Fibroblast of the conjunctiva (primary cell): ENCODE results near the gene ELMO1.

ENCODE experiments used
- DNase-seq: peaks from one replicate; pipeline ENCODE4 v3.0.0-alpha.2; 2010; ENCODE audit warnings: low read depth

Gene ELMO1

DNA sequence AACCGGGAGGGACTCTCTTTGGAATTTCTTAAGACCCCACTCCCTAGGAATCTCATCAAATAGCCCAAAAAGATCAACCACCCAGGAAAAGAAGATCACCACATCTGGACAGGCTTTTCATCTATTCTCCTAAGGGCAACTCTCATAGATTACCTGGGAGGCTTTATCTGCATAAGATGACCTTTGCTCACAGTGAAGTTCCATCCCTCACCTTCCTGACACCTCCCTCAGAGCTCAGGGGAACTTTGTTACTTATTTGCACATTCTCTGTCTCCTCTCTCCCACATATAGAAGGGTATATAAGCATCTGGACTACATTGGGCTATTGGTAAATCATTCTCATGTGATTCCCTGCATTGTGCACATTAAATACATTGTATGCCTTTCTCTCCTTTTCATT is 80.1 kb downstream of the ELMO1 start:
- DNase-seq, result no peak

DNA sequence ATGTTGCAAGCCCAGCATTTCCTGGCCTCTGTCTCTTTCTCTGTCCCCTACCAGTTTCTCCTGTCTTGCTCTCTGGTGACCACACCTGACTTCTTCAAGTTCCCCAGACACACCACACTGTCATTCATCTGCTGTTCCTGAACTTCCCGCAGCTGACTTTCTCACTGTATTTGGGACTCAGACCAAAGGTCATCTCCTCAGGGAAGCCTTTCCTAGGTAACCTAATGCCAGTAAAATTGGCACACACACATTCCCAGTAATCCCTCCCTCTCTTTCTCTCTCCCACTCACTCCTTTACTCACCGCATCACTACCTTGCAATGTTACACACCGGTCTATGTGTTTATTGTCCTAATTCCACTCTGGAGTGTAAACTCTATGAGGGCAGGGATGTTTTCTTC is 81.7 kb downstream of the ELMO1 start:
- DNase-seq, result no peak

DNA sequence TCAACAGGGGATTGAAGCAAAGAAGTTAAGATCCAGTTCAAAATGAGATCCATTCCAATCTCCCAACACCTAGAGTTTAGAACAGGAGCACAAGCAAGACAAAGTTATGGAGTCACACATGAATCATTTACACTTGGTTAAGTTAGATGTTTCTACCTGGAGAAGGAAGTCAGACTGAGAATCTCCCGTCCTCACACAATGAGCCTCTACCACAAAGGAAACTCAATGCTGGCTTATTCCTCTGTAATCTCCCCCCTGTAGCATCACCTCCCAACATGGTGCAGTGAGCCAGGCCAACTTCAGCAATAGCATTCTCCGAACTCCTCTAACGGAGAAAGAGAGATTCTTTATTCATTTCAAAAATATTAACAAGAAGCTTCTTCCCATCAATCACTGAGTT is 82.2 kb downstream of the ELMO1 start:
- DNase-seq, result no peak

DNA sequence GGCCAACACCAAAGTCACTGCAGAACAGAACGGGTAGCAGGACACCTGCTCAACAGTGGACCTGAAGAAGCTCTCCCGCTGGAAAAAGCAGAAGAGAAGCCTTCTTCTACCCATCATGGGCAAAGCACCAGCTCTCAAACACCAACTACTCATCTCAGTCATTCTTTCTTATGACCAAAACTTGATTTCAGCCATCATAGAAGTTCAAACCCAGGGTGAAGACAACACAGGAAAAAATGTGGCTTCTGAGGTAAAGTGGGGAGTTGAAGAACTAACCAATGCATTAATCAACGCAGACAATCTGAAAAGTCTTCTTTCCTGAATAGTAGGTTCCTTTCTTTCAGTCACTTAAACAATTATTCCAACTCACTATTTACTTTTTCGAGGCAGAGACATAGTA is 83.3 kb downstream of the ELMO1 start:
- DNase-seq, result no peak

DNA sequence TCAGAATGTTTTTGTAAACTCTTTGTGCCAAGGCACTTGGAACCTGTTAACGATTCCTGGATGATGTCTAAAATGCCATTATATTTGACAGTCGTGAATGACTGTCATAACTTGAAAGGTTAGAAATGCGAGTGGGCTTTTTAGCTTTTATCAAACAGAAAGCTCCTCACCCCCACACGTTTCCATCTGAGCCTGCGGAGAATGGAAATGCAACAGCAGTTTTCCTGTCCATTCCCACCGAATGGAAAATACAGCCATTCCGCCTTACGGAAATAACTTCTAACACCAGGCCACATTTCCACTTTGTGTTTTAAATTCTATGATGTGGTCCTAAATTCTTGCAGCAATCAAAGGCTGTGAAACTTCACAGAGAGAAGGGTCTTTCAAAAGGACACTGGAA is 83.8 kb downstream of the ELMO1 start:
- DNase-seq, result no peak

DNA sequence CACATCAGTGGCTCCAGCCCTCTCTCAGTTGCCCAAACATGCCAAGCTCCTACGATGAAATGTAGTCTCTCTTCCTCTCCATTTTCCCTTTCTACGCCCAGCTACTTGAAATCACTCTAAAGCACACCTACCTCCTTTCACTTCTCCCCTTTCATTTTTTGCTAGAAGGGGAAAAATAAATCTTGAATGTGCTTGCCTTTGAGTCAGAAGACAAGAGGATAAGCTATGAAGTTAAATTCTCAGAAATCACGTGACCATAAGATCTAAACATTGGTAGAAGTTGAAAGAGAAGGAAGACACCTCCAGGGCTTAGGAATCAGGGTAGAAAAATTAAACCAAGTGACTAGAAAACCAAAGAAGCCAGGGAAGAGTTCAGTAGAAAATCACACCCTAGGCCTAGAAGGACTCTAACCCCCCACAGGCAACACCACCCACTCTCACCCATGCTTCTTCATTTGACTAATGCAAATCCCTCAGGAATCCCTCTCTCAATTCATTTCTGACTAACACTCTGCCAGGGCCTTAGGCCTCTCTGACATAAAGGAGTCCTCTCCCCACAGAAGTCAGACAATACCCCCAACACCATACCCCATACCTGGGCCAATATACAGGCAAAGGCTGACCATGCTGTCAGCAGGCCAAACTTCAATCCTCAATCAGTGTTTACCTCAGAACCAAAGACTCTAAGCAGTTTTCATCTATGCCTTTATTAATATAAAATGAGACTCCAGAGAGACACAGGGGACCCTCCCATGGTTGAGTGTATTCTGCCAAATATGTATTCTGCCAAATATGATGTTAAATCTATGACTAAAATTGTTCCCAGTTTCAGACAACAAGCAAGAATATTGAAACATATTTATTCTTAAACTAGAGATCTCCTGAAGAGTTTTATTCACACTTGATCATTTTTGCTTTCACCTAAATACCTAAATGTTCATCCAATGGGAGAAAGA is 84.8 kb downstream of the ELMO1 start:
- DNase-seq, result no peak

DNA sequence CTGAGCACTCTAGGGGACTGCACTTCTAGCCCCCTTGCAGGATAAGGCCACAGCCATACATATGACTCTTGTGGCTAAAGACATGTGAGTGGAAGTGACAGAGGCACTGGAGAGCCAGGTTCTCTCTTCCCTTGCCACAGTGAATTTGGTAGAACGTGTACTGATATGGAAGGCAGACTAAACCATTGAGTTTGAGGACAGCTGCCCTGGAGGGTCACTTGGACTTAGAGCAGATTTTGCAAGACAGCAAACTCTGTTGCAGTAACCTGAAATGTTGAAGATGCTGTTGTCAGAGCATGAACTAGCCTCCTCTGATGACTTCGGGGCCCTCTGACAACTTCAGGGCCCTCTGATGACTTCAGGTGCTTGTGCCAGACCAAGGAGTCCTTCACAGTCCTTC is 85.9 kb downstream of the ELMO1 start:
- no peak for DNase-seq

DNA sequence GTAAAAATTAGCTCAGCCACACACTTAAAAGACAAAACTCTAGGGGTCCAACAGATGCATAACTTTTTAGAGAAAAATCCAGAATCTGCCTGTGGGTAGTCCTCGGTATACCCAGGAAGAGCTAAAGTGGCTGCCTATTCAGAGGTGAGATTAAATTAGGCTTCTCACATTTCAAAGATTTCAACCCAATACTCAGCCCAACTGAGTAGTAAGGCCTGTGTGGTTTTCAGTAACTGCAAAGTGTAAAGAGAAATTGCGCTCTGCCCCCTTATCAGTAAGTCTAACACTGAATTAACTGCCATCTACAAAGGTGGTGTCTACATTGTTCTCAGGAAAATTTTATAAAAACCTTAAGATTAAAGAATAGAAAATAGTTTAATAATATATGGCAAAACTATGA is 88.2 kb downstream of the ELMO1 start:
- no peak for DNase-seq

DNA sequence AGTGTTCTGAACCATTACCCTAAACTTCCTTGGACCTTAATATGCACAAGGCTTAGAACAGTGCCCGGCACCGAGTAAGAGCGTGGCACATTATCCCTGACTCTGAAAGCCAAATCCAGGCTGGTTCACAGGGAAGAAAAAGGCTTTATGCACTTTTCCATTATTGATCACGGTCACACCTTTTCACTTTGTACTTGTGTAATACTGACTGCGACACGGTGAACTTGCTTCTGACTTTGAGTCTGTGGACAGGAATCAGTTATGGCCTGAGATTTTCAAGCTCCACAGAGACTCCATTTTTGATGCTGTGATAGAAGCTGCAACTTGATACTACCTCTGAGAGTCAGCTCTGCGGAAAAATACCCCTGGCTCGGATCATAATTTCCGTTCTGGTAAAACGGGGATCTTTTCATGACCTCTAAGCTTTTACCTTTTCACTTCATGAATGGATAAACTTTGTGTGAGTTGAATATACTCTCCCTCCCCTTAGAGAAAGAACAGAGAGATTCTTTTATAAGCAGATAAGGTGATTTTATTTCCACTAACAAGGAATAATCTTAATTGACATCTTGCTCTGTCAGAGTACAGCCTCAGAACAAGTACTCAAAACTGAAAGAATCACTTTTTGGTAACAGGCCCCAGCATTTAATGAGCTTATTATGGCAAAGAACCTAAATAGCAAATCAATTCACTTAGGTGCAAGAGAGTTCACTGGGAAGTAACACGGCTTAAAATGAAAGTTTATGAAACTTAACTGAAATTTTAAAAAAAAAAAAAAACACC is 88.8 kb downstream of the ELMO1 start:
- no peak for DNase-seq

DNA sequence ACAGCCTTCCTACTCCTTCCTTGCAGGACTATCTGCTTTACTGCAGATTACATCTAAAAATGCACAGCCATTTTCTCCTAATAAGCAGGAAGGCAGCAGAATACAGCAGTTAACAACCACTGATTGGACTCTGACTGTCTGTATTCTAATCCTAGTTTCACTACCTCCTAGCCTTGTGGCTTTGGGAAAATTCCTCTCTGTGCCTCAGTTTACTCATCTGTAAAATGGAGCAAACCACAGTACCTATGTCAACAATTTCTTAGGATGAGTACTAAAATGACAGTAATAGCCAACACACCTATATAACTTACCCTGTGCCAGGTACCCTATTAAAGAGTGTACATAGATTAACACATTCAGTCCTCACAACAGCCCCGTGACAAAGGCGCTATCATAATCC is 89.5 kb downstream of the ELMO1 start:
- no peak for DNase-seq

DNA sequence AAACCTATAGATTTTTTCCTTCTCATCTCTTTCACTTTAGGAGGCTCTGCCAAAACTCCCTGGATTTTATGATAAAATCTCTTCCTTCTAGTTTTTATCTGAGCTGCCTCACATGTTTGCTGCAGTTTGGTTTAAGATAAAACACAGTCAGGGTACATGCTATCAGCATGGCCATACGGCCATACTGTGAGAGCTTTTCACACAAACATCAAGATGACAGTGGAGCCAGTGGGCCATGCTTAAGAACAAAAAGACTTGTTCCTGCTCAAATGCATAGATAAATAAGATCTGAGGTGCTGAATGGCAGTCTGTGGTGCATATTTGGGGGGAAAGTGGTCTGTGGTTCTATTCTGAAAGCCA is 91.0 kb downstream of the ELMO1 start:
- no peak for DNase-seq

DNA sequence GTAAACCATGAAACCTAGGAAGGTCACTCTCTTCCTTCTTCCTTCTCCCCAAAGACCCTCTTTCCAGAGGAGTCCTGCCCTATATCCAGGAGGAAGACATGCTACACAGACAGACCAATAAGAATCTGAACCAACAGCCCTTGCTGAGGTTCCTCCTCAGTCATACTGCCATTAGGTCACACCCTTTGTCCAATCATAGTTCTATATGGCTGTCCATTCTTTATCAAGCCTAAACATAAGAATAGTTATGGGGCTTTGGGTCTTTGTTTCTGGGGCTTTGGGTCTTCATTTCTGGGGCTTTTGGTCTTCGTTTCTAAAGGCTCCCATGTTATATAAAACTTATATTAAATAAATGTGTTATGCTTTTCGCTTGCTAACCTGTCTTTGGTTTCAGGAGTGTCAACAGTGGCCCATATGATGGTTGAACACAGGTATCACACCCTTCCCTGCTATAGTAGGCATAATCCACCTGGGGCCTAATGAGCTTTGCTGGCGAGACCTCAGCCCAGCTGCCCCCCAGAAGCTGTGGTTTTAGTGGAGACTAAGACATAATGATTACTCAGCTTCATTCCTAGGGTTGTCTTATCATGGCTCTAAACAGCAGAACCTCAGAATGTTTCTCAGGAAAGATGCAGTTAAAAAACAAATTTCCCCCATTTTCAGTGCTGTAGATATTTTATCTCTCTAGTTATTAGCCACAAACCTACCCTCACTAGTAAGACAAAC is 91.6 kb downstream of the ELMO1 start:
- DNase-seq, result no peak

DNA sequence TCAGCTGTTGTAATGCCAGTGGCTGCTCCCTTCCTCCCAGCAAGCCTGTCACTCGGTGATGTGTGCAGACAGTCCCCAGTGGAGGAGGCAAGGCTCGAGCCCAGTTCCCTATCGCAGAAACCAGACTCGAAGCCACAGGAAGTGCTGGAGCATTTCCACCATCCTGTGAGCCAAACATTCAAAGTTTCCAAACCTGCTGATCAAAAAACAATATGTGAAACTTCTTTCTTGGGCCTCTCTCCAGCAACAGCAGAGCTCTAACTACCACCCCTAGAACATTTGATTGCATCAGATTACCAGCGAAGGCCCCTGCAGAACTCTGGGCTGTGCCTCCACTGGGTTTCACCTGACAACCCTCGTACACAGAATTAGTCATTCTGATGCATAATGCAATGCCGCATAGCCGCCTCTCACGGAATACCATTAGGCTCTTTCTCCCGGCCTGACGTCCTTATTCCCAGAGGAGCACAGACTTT is 94.0 kb downstream of the ELMO1 start:
- peak; percentile 40 for DNase-seq

DNA sequence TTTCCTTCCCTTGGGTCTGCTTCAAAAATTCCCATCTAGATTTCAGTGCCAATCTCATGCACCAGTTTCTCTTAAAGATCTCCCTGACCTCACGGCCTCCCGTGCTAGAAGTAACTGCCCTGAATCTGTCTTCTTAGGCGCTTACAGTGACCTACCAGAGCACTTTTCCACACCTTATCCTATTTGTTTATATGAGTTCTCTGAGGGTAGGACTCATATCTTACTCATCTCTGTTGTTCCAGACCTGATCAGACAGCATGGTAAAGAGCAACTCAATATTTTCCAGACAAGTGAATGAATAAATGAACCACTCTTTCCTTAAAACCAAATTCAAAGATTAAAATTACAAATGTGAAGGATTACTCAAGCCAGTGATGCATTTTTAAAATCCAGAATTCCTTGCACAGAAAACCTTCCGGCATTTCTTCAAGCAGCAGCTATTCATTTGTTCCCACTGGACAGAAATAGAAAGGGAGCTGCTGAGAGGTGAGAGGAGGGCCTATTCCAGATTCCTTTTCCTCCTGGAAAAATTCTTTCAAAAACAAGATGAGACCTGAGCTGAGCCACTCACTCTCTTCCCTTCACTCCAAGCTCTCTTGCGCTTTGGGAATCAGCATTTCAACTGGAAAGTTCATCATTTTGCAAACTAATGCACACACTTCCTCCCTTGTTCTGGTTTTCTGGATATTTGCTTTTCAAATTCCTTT is 94.6 kb downstream of the ELMO1 start:
- DNase-seq, result no peak

DNA sequence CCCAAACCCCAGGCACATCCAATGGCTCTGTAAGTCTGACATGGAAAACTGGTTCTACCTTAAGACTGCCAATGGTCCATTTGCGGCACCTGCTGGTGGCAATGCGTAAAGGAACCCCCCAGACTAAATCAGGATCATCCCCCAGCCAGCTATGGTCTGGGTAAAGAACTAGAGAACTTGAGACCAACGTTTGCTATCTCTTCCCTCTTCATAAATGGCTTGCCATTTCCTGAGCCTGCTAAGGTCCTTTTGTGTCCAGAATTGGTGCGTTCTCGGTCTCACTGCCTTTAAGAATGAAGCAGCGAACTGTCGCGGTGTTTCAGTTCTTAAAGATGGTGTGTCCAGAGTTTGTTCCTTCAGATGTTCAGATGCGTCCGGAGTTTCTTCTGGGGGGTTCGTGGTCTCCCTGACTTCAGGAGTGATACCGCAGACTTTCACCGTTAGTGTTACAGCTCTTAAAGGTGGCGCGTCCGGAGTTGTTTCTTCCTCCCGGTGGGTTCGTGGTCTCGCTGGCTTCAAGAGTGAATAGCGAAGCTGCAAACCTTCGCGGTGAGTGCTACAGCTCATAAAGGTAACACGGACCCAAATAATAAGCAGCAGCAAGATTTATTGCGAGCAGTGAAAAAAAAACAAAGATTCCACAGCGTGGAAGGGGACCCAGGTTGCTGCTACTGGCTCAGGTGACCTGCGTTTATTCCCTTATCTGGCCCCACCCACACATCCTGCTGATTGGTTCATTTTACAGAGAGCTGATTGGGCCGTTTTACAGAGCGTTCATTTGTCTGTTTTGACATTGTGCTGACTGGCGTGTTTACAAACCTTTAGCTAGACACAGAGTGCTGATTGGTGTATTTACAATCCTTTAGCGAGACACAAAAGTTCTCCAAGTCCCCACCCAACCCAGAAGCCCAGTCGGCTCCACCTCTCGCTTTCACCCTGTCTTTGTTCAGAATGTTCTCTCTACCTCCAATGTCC is 95.4 kb downstream of the ELMO1 start:
- no peak for DNase-seq

DNA sequence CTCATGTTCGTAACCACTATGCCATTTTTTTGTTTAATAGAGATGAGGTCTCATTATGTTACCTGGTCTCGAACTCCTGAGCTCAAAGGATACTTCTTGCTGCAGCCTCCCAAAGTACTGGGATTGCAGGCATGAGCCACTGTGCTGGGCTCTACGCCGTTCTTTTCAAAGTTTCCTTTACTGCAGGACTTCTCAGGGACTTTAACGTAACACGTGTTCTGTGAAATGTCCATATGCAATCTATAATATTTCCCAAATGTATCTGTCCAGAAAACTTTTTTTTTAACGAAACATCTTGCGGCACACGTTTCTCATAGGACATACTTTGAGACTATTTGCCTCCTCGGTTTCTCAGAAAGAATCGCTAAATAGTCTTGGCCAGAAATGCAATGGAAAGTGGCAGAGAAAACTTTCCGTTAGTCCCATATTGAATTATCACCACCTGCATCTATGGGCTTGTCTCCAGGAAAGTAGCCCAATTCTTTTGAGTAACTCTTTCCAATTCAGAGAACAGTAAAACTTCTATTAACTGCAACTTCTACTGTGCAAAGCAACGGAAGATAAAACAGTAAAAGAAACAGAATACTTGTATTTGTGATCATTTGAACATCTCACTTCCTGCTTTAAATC is 96.3 kb downstream of the ELMO1 start:
- no peak for DNase-seq

DNA sequence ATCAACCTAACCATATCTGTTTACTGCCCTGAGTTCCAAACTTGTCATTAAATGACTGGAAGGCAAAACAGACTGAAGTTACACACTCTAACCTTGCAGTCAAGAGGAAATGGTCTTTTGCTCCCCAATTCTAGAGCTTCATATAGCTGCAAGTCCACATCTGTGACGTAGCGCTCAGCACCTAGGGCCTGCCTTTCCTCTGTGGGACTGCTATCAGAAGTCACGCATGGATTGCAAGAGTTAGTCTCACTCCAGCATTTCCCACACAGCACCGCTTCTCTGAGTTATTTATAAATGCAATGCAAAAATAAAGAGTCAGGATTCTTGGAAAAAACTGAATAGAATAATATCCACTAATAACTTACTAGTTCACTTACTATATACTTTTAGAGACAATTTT is 96.9 kb downstream of the ELMO1 start:
- DNase-seq, result no peak

DNA sequence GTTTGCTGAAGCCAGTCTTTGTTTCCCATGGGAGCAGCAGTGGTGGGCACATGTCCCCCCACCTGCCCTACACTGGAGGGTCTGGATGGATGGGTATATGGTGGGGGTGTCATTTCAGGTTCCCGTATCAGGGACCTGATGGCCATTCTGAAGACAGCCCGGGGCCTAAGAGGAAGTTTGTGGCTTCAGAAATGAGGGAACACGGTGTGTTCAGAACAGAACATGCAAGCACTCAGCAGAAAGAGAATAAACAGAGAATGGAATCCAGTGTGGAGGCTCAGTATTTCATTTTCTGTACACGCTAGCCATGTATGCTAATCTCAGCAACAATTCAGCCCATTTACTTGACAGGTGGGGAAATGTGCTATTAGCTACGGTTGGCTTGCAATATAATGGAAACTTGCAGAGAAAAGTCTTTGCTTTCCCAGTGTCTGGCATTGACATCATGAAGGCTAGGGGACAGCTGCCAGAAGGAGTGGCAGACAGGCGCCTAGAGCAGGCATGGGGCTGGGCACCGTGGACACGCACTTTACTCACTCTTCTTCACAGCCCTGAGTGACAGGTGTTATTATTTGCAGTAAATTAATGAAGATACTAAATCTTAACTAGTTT is 98.6 kb downstream of the ELMO1 start:
- DNase-seq, result no peak

DNA sequence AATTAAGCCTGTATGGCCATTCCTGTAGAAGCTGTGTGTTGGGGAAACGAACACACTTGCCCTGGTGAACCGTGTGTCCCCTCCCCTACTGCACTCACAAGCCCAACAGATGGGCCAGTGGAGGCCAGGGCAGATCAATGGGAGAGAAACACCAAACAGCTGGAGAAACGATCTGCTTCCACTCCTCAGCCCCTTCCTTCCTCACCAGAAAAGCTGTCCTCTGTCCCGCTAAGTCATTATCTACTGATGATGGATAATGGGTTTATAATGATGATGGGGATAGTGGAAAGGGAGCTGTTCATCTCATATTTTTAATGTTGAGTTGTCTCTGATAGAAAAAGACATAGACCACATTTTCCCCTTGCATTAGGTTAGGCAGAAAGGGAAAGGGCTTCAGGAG is 99.7 kb downstream of the ELMO1 start:
- DNase-seq, result no peak

DNA sequence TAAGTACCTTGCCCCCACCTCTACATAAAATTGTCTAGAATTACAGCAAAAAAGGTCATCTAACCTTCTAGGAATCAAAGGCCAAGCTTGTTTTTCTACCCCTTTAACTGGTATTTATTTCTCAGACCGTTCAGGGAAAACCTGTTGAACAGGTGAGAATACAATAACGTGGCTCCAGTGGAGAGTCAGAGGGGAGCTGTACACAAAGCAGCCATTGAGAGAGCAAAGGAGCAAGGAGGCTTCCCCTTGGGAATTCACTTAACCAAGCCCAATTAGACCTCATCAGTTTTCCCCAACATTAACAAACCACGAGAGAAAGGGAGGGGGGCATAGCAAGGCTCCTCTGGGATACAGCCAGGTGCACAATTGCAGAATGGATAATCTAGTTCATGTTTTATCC is 101.9 kb downstream of the ELMO1 start:
- no peak for DNase-seq
